CD4-positive, CD25-positive, alpha-beta regulatory T cell (primary cell): ENCODE results near the gene ZBTB38. TPM values are rescaled to one million over a fixed set of nuclear protein-coding genes. Genes with fewer than 3 reads are reported as not detected.

Experiments used
- ATAC-seq, 2 donors: fragments of 150-1000 bp; cut with Tn5 transposase; one replicate each; pipeline ENCODE4 v1.10.0; 2021; ENCODE audit warnings: low read depth in 2 of 2, moderate number of reproducible peaks in 2 of 2, moderate library complexity in 1 of 2
- DNase-seq, 3 donors: peaks; one replicate each; pipeline versions ENCODE4 v3.0.0 to v3.0.0-alpha.2; 2012 to 2022; ENCODE audit warnings: mixed read lengths in 1 of 3
- H3K27ac ChIP-seq: one replicate; pipeline ENCODE4 v1.7.0; 2013; ENCODE audit warnings: mild to moderate bottlenecking, low read length; ENCODE audit not compliant: insufficient read depth, poor library complexity, severe bottlenecking
- H3K27me3 ChIP-seq: one replicate; pipeline ENCODE4 v1.7.0; 2013; ENCODE audit warnings: low read length; ENCODE audit not compliant: control insufficient read depth, insufficient read depth
- H3K36me3 ChIP-seq: one replicate; pipeline ENCODE4 v1.7.0; 2013; ENCODE audit warnings: mild to moderate bottlenecking, low read length, moderate library complexity; ENCODE audit not compliant: control insufficient read depth, insufficient read depth
- H3K4me1 ChIP-seq: 2 replicates; pipeline ENCODE4 v1.7.0; 2013; ENCODE audit warnings: mild to moderate bottlenecking, low read length; ENCODE audit not compliant: insufficient read depth, control insufficient read depth, poor library complexity, severe bottlenecking
- H3K4me3 ChIP-seq: one replicate; pipeline ENCODE4 v1.7.0; 2013; ENCODE audit warnings: low read depth, mild to moderate bottlenecking, low read length, moderate library complexity
- H3K9me3 ChIP-seq, 2 experiments: 1 replicate in 1 of 2; 2 replicates in 1 of 2; pipeline ENCODE4 v1.7.0; 2013; ENCODE audit warnings: low read length in 2 of 2, mild to moderate bottlenecking in 1 of 2, moderate library complexity in 1 of 2; ENCODE audit not compliant: control insufficient read depth in 2 of 2
- H3K27ac Mint-ChIP-seq, 3 donors: one replicate each; pipeline ENCODE4 v1.8.0; 2020 to 2022; ENCODE audit warnings: mild to moderate bottlenecking in 3 of 3, mixed read lengths in 3 of 3, moderate library complexity in 2 of 3
- H3K27me3 Mint-ChIP-seq: one replicate; pipeline ENCODE4 v1.8.0; 2022; ENCODE audit warnings: mild to moderate bottlenecking, mixed read lengths
- H3K36me3 Mint-ChIP-seq: one replicate; pipeline ENCODE4 v1.8.0; 2020; ENCODE audit warnings: mixed read lengths
- H3K4me1 Mint-ChIP-seq, 4 donors: one replicate each; pipeline ENCODE4 v1.8.0; 2020 to 2022; ENCODE audit warnings: mixed read lengths in 4 of 4, mild to moderate bottlenecking in 1 of 4
- H3K4me3 Mint-ChIP-seq, 4 donors: one replicate each; pipeline ENCODE4 v1.8.0; 2020 to 2022; ENCODE audit warnings: mild to moderate bottlenecking in 4 of 4, mixed read lengths in 4 of 4, moderate library complexity in 3 of 4
- H3K9me3 Mint-ChIP-seq, 7 donors: one replicate each; pipeline ENCODE4 v1.8.0; 2020 to 2022; ENCODE audit warnings: mixed read lengths in 7 of 7, mild to moderate bottlenecking in 3 of 7, moderate library complexity in 2 of 7
- polyA plus RNA-seq, 4 donors: library from polyadenylated mRNA; unstranded; fragments of 300-500 nt; fragmentation: Illumina TruSeq; gene quantifications; one replicate each; pipeline ENCODE4 v1.2.3, GENCODE V29; 2021
- total RNA-seq: library from RNA; stranded (reverse); gene quantifications from one replicate; pipeline ENCODE4 v1.2.3, GENCODE V29; 2022

The ZBTB38 gene
- total and polyA plus RNA-seq, 5 donors from 2014 or later: 65.0 to 148 (median 96.7) TPM

DNA sequence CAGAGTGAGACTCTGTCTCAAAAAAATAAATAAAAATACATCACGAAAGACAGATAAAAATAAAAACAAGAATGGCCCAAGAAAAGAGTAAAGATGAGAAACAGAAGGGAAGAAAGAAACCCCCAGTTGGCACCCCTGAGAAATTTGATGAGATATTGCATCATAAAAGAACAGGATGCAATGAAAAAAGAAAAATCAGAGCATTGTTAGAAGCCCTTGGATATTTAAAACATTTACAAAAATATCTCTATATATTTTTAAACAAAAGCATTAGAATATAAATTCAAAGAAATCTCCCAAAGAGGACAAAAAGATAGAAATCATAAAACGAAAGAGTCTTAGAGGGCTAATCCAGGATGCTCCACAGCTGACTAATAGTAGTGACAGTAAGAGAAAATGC lies 18.6 kb upstream of the ZBTB38 start:
- Histone ChIP-seq H3K27me3 (peaks cover 4% of the 10 kb centered on the region), H3K4me3 (no peak overlapping the region), H3K4me1 (no peaks in the 10 kb centered on the region), H3K27ac (no peak overlapping the region), H3K9me3 (no peaks in the 10 kb centered on the region), H3K36me3 (no peaks in the 10 kb centered on the region)
- H3K9me3 Mint-ChIP-seq: peaks cover 0 to 7% (median 0%) of the 10 kb centered on the region in 7 donors
- no peak overlapping the region for H3K27ac Mint-ChIP-seq
- DNase-seq: no peak
- H3K27me3 Mint-ChIP-seq: peaks cover 24% of the 10 kb centered on the region
- ATAC-seq: no peak
- H3K36me3 Mint-ChIP-seq: no peaks in the 10 kb centered on the region
- H3K4me3 Mint-ChIP-seq: no peak overlapping the region
- H3K4me1 Mint-ChIP-seq: no peaks in the 10 kb centered on the region

GRCh38 chr3:141350666-141351065 lies 17.6 kb upstream of the ZBTB38 start:
- DNase-seq (no peak), ATAC-seq (no peak)
- Mint-ChIP-seq H3K4me3 (no peak overlapping the region), H3K27me3 (peaks cover 24% of the 10 kb centered on the region), H3K36me3 (no peaks in the 10 kb centered on the region), H3K27ac (no peak overlapping the region), H3K9me3 (peaks cover 0 to 7% (median 0%) of the 10 kb centered on the region in 7 donors), H3K4me1 (no peaks in the 10 kb centered on the region)
- Histone ChIP-seq H3K36me3 (no peaks in the 10 kb centered on the region), H3K4me3 (no peak overlapping the region), H3K27ac (no peak overlapping the region), H3K4me1 (no peaks in the 10 kb centered on the region), H3K27me3 (peaks cover 4% of the 10 kb centered on the region), H3K9me3 (no peaks in the 10 kb centered on the region)

- Histone ChIP-seq H3K4me1 (no peaks in the 10 kb centered on the region), H3K36me3 (no peaks in the 10 kb centered on the region), H3K4me3 (no peak overlapping the region), H3K9me3 (no peaks in the 10 kb centered on the region), H3K27me3 (peaks cover 4% of the 10 kb centered on the region), H3K27ac (no peak overlapping the region)
- Mint-ChIP-seq H3K4me3 (no peak overlapping the region), H3K4me1 (no peaks in the 10 kb centered on the region), H3K9me3 (peaks cover 0 to 7% (median 0%) of the 10 kb centered on the region in 7 donors), H3K36me3 (no peaks in the 10 kb centered on the region), H3K27me3 (peaks cover 24% of the 10 kb centered on the region), H3K27ac (no peak overlapping the region)
- DNase-seq (no peak), ATAC-seq (no peak)
Measured at GRCh38 chr3:141352262-141352984, 15.9 kb upstream of the ZBTB38 start.

GRCh38 chr3:141353652-141354495 lies 14.4 kb upstream of the ZBTB38 start:
- H3K27ac Mint-ChIP-seq: no peak overlapping the region
- H3K9me3 Mint-ChIP-seq: peaks cover 0 to 7% (median 0%) of the 10 kb centered on the region in 7 donors
- DNase-seq (no peak), ATAC-seq (no peak)
- Histone ChIP-seq H3K27me3 (peaks cover 4% of the 10 kb centered on the region), H3K4me1 (no peaks in the 10 kb centered on the region), H3K36me3 (no peaks in the 10 kb centered on the region), H3K4me3 (no peak overlapping the region), H3K9me3 (no peaks in the 10 kb centered on the region), H3K27ac (no peak overlapping the region)
- H3K4me1 Mint-ChIP-seq: peaks cover 0 to 2% (median 0%) of the 10 kb centered on the region in 4 donors
- no peak overlapping the region for H3K4me3 Mint-ChIP-seq
- H3K36me3 Mint-ChIP-seq: no peaks in the 10 kb centered on the region
- H3K27me3 Mint-ChIP-seq: peaks cover 24% of the 10 kb centered on the region

GRCh38 chr3:141354517-141354916 lies 13.8 kb upstream of the ZBTB38 start:
- Mint-ChIP-seq H3K4me1 (peaks cover 0 to 5% (median 0%) of the 10 kb centered on the region in 4 donors), H3K27me3 (peaks cover 24% of the 10 kb centered on the region), H3K36me3 (no peaks in the 10 kb centered on the region), H3K27ac (no peak overlapping the region), H3K4me3 (no peak overlapping the region), H3K9me3 (peaks cover 0 to 5% (median 0%) of the 10 kb centered on the region in 7 donors)
- Histone ChIP-seq H3K4me1 (no peaks in the 10 kb centered on the region), H3K9me3 (no peaks in the 10 kb centered on the region), H3K4me3 (no peak overlapping the region), H3K27me3 (peaks cover 4% of the 10 kb centered on the region), H3K27ac (no peak overlapping the region), H3K36me3 (no peaks in the 10 kb centered on the region)
- ATAC-seq (no peak), DNase-seq (no peak)

DNA sequence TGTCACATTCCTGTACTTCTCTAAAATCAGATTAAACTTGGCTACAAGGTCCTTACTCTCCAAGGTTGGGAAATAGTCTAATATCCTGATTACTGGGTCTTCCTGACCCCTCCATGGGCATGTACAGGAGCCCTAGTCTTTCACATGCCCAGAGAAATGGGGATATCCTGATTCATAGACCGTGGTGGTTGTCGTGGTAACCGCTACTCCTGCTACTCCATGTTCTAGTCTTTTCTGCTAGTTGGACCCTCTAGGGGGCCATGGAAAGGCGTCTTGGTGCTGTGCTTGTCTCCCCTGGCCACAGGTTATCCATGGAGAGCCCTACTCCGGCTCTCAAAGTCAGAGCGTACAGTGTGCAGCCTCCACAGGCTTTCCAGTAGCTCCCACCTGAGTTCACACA lies 13.1 kb upstream of the ZBTB38 start:
- H3K27me3 Mint-ChIP-seq: peaks cover 21% of the 10 kb centered on the region
- DNase-seq (no peak), ATAC-seq (no peak)
- H3K27ac ChIP-seq: no peak overlapping the region
- H3K4me3 ChIP-seq: no peak overlapping the region
- peaks cover 0 to 1% (median 0%) of the 10 kb centered on the region in 7 donors for H3K9me3 Mint-ChIP-seq
- no peaks in the 10 kb centered on the region for H3K36me3 ChIP-seq
- no peaks in the 10 kb centered on the region for H3K36me3 Mint-ChIP-seq
- peak overlapping the region in 1 of 3 donors; percentile 57 for H3K27ac Mint-ChIP-seq
- peaks cover 0 to 5% (median 0%) of the 10 kb centered on the region in 4 donors for H3K4me1 Mint-ChIP-seq
- no peaks in the 10 kb centered on the region for H3K4me1 ChIP-seq
- peaks cover 4% of the 10 kb centered on the region for H3K27me3 ChIP-seq
- H3K9me3 ChIP-seq: no peaks in the 10 kb centered on the region
- H3K4me3 Mint-ChIP-seq: no peak overlapping the region

- no peak overlapping the region for H3K27ac Mint-ChIP-seq
- no peaks in the 10 kb centered on the region for H3K36me3 Mint-ChIP-seq
- no peaks in the 10 kb centered on the region for H3K9me3 ChIP-seq
- no peak overlapping the region for H3K27ac ChIP-seq
- no peak overlapping the region for H3K4me3 Mint-ChIP-seq
- H3K4me1 Mint-ChIP-seq: peaks cover 5 to 10% (median 6%) of the 10 kb centered on the region in 4 donors
- H3K27me3 Mint-ChIP-seq: peaks cover 18% of the 10 kb centered on the region
- peaks cover 6% of the 10 kb centered on the region for H3K4me1 ChIP-seq
- H3K4me3 ChIP-seq: no peak overlapping the region
- no peaks in the 10 kb centered on the region for H3K36me3 ChIP-seq
- peaks cover 0 to 1% (median 0%) of the 10 kb centered on the region in 7 donors for H3K9me3 Mint-ChIP-seq
- ATAC-seq: no peak
- no peak for DNase-seq
- H3K27me3 ChIP-seq: peaks cover 4% of the 10 kb centered on the region
Measured at GRCh38 chr3:141356046-141356445, 12.3 kb upstream of the ZBTB38 start.
